Endothelial cell of umbilical vein (primary cell): ENCODE data around the gene IL5RA. TPM values are rescaled to one million over a fixed set of nuclear protein-coding genes. Genes with fewer than 3 reads are reported as not detected.

Experiments
- BruUV-seq: library from RNA; stranded (reverse); fragments of 400-500 nt; replicated peaks from 2 replicates; lab custom pipeline; 2021; lab: Mats Ljungman, UMichigan
- CTCF ChIA-PET: fragments of 300-600, 350-600 bp; sonication (Branson Sonifier 250); formaldehyde crosslinking; loops from one replicate; lab custom pipeline; 2021; ENCODE audit warnings: antibody characterized with exemption, inconsistent platforms; lab: Charles Lee
- POLR2A ChIA-PET: fragments of 300-600, 350-600 bp; sonication (Branson Sonifier 250); formaldehyde crosslinking; loops from one replicate; lab custom pipeline; 2021; ENCODE audit warnings: antibody characterized with exemption, inconsistent platforms; lab: Charles Lee
- DNase-seq: peaks from one replicate; pipeline ENCODE4 v3.0.0-alpha.2; 2011; ENCODE audit warnings: low read depth, low spot score
- FAIRE-seq: peaks from 2 replicates; lab custom pipeline; 2011; peaks lifted over from hg19 to GRCh38; lab: Jason Lieb, UNC
- H2AFZ ChIP-seq: 2 replicates; pipeline ENCODE4 v1.6.0; 2012; ENCODE audit warnings: low read depth, low read length, control low read depth, inconsistent platforms
- H3K27ac ChIP-seq: 2 replicates; pipeline ENCODE4 v1.5.1; 2011; ENCODE audit warnings: low read depth, mild to moderate bottlenecking, control low read depth, low read length, moderate library complexity; ENCODE audit not compliant: insufficient read depth
- H3K27me3 ChIP-seq, 2 experiments: 2 replicates each; pipeline versions ENCODE4 v1.6.0 to v1.6.1; 2011; ENCODE audit warnings: low read length in 2 of 2, mixed read lengths in 1 of 2; ENCODE audit not compliant: control insufficient read depth in 2 of 2, insufficient read depth in 2 of 2
- H3K36me3 ChIP-seq, 2 experiments: 2 replicates in 1 of 2; 3 replicates in 1 of 2; pipeline ENCODE4 v1.5.1; 2011; ENCODE audit warnings: low read length in 2 of 2, mild to moderate bottlenecking in 1 of 2, moderate library complexity in 1 of 2; ENCODE audit not compliant: control insufficient read depth in 2 of 2, insufficient read depth in 2 of 2; ENCODE audit errors: extremely low read depth in 1 of 2
- H3K4me1 ChIP-seq: 3 replicates; pipeline ENCODE4 v1.5.1; 2011; ENCODE audit warnings: mild to moderate bottlenecking, low read length; ENCODE audit not compliant: control insufficient read depth, insufficient read depth; ENCODE audit errors: extremely low read depth
- H3K4me2 ChIP-seq: 2 replicates; pipeline ENCODE4 v1.6.1; 2011; ENCODE audit warnings: low read length, control low read depth, mixed read lengths; ENCODE audit not compliant: insufficient read depth
- H3K4me3 ChIP-seq, 3 experiments: fragments of 200-600 bp in 1 of 3; sonication (generic), shearing (Covaris generic) in 1 of 3; replicated peaks in 1 of 3; 2 replicates each; pipeline ENCODE4 v1.5.1; 2011 to 2016; ENCODE audit warnings: control low read depth in 3 of 3, low read length in 3 of 3, mild to moderate bottlenecking in 2 of 3, inconsistent platforms in 1 of 3, low read depth in 1 of 3, moderate library complexity in 1 of 3; ENCODE audit not compliant: insufficient read depth in 1 of 3
- H3K79me2 ChIP-seq: 2 replicates; pipeline ENCODE4 v1.6.0; 2012; ENCODE audit warnings: low read length, inconsistent platforms; ENCODE audit not compliant: control insufficient read depth, insufficient read depth
- H3K9ac ChIP-seq: replicated peaks from 2 replicates; pipeline ENCODE3; 2011; ENCODE audit warnings: low read length, control low read depth; ENCODE audit not compliant: insufficient read depth; ENCODE audit errors: extremely low read depth
- H3K9me1 ChIP-seq: replicated peaks from 3 replicates; pipeline ENCODE4 v1.6.0; 2011; ENCODE audit warnings: mild to moderate bottlenecking, low read length; ENCODE audit not compliant: control insufficient read depth, insufficient read depth; ENCODE audit errors: extremely low read depth
- H3K9me3 ChIP-seq: replicated peaks from 2 replicates; pipeline ENCODE4 v1.5.1; 2012; ENCODE audit warnings: low read length, inconsistent platforms; ENCODE audit not compliant: control insufficient read depth, insufficient read depth
- H4K20me1 ChIP-seq: replicated peaks from 2 replicates; pipeline ENCODE3; 2011; ENCODE audit warnings: mild to moderate bottlenecking, low read length; ENCODE audit not compliant: control insufficient read depth, insufficient read depth; ENCODE audit errors: extremely low read depth
- CTCF ChIP-seq, 2 donors: IDR thresholded peaks; 1 replicate in 1 of 2; 2 replicates in 1 of 2; pipeline ENCODE4 v1.5.1; 2011; ENCODE audit warnings: low read length in 2 of 2, mild to moderate bottlenecking in 2 of 2, moderate library complexity in 2 of 2, control low read depth in 1 of 2, inconsistent platforms in 1 of 2, low read depth in 1 of 2; ENCODE audit not compliant: insufficient read depth in 1 of 2; ENCODE audit errors: extremely low read depth in 1 of 2
- EZH2 ChIP-seq: IDR thresholded peaks from 2 replicates; pipeline ENCODE4 v1.6.1; 2012; ENCODE audit warnings: borderline replicate concordance, low read depth, mild to moderate bottlenecking, moderate library complexity, low read length, inconsistent platforms; ENCODE audit not compliant: severe bottlenecking
- FOS ChIP-seq: IDR thresholded peaks from 2 replicates; pipeline ENCODE4 v1.6.1; 2011; ENCODE audit warnings: mild to moderate bottlenecking, low read length, moderate library complexity, borderline replicate concordance; ENCODE audit not compliant: insufficient read depth
- GATA2 ChIP-seq: IDR thresholded peaks from 2 replicates; pipeline ENCODE4 v1.7.0; 2011; ENCODE audit warnings: low read depth, mild to moderate bottlenecking, moderate library complexity, mixed read lengths, low read length; ENCODE audit not compliant: insufficient read length, insufficient read depth
- JUN ChIP-seq: IDR thresholded peaks from 2 replicates; pipeline ENCODE4 v1.6.1; 2011; ENCODE audit warnings: borderline replicate concordance, low read depth; ENCODE audit not compliant: insufficient read length, insufficient read depth
- MAX ChIP-seq: IDR thresholded peaks from 2 replicates; pipeline ENCODE4 v1.6.1; 2011; ENCODE audit not compliant: insufficient read depth, insufficient read length
- MYC ChIP-seq: IDR thresholded peaks from one replicate; pipeline ENCODE4 v1.6.1; 2011; ENCODE audit warnings: mild to moderate bottlenecking, low read depth, low read length
- POLR2A ChIP-seq: IDR thresholded peaks from 2 replicates; pipeline ENCODE4 v1.6.1; 2012; ENCODE audit warnings: low read depth, mild to moderate bottlenecking, control low read depth, low read length
- POLR2AphosphoS5 ChIP-seq: IDR thresholded peaks from 2 replicates; pipeline ENCODE4 v1.6.1; 2012; ENCODE audit warnings: low read depth, mild to moderate bottlenecking, control low read depth, low read length, moderate library complexity; ENCODE audit not compliant: insufficient read depth
- dilution Hi-C: fragments of 300-500 bp; cut with MboI; formaldehyde crosslinking; loops from one replicate; pipeline ENCODE4 v1.15.0; 2019; ENCODE audit warnings: low sequenced_read_pairs; ENCODE audit not compliant: extremely low pct_ligation_motif_present
- intact Hi-C: fragments of 100-400 bp; cut with micrococcal nuclease; formaldehyde crosslinking; loops from one replicate; pipeline ENCODE4 v1.10.0; 2022
- polyA plus RNA-seq, 4 experiments: library from polyadenylated mRNA; depleted of rRNA in 3 of 4; stranded (reverse) in 3 of 4; unstranded in 1 of 4; fragments of >200 nt; gene quantifications; 2 replicates each; pipeline versions ENCODE4 v1.2.1 to v1.2.3, GENCODE V29; 2011 to 2012; ENCODE audit warnings: missing spikeins in 1 of 4
- total RNA-seq: library from RNA; stranded (reverse); gene quantifications from 2 replicates; pipeline ENCODE4 v1.2.3, GENCODE V29; 2021

IL5RA gene
- total and polyA plus RNA-seq, 2 donors (not counting 3 experiments of a cell fraction or from before 2014, with no cell fraction given): not detected

- FAIRE-seq: no peak
- POLR2A ChIA-PET: no interaction called here
- H3K36me3 ChIP-seq: no peaks in the 10 kb centered on the region
These were observed 24.4 kb downstream of the IL5RA start for GRCh38 chr3:3085782-3086181.

More at GRCh38 chr3:3085782-3086181, 24.4 kb downstream of the IL5RA start:
- Histone ChIP-seq H2AFZ (no peak overlapping the region), H3K4me2 (no peak overlapping the region), H3K4me3 (no peak overlapping the region), H3K4me1 (no peaks in the 10 kb centered on the region), H4K20me1 (no peaks in the 10 kb centered on the region), H3K27ac (no peak overlapping the region), H3K79me2 (no peaks in the 10 kb centered on the region), H3K27me3 (no peaks in the 10 kb centered on the region), H3K9ac (no peak overlapping the region), H3K9me1 (no peaks in the 10 kb centered on the region), H3K9me3 (peaks cover under 1% of the 10 kb centered on the region)
- no peak for TF ChIP-seq MAX
- TF ChIP-seq POLR2AphosphoS5: no peak
- TF ChIP-seq GATA2: no peak
- no peak for TF ChIP-seq EZH2
- TF ChIP-seq FOS: no peak
- no peak for TF ChIP-seq CTCF (IDR thresholded peaks at IDR 0.05; ENCODE audit: extremely low read depth in 1 of 2, insufficient read depth in 1 of 2, low read depth in 1 of 2, low read length in 2 of 2)
- TF ChIP-seq POLR2A: no peak
- TF ChIP-seq JUN: no peak
- no peak for TF ChIP-seq MYC
- dilution Hi-C loops: no loop called here
- CTCF ChIA-PET: no interaction called here
- DNase-seq: no peak
- intact Hi-C loops: no loop called here
- no TSS peak for BruUV-seq
